ENCODE measurements around the gene KLHDC7B.

GRCh38 chr22:50531962-50532674, 13.6 kb upstream of the KLHDC7B start:
- TF ChIP-seq, protein P1, sequence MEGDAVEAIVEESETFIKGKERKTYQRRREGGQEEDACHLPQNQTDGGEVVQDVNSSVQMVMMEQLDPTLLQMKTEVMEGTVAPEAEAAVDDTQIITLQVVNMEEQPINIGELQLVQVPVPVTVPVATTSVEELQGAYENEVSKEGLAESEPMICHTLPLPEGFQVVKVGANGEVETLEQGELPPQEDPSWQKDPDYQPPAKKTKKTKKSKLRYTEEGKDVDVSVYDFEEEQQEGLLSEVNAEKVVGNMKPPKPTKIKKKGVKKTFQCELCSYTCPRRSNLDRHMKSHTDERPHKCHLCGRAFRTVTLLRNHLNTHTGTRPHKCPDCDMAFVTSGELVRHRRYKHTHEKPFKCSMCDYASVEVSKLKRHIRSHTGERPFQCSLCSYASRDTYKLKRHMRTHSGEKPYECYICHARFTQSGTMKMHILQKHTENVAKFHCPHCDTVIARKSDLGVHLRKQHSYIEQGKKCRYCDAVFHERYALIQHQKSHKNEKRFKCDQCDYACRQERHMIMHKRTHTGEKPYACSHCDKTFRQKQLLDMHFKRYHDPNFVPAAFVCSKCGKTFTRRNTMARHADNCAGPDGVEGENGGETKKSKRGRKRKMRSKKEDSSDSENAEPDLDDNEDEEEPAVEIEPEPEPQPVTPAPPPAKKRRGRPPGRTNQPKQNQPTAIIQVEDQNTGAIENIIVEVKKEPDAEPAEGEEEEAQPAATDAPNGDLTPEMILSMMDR (IDR thresholded peaks at IDR 0.05) = no peak
- peak in 1 of 2 donors; percentile 18 for TF ChIP-seq POLR2A (IDR thresholded peaks at IDR 0.05)
- TF ChIP-seq EP300 (IDR thresholded peaks at IDR 0.05) = peak in 1 of 2 donors; percentile 20

Data from tibial nerve (tissue), 4 donors.